Lower leg skin (tissue), 4 donors: ENCODE results near the gene ZDHHC14. TPM values are rescaled to one million over a fixed set of nuclear protein-coding genes. Genes with fewer than 3 reads are reported as not detected.

Experiments used
- DNase-seq, 2 donors: peaks; one replicate each; pipeline ENCODE4 v3.0.0-alpha.2; 2019; ENCODE audit warnings: low spot score in 2 of 2
- H3K4me3 ChIP-seq: fragments of 200-600 bp; sonication (generic); 2 replicates; pipeline ENCODE4 v1.5.1; 2017; ENCODE audit warnings: mild to moderate bottlenecking, low read depth; ENCODE audit not compliant: poor library complexity, severe bottlenecking
- CTCF ChIP-seq, 3 donors: fragments of 450-650 bp; IDR thresholded peaks; one replicate each; pipeline ENCODE4 v1.5.1; 2016; ENCODE audit warnings: antibody characterized with exemption in 3 of 3, mild to moderate bottlenecking in 3 of 3, moderate library complexity in 2 of 3
- POLR2A ChIP-seq, 2 donors: fragments of 450-650 bp; IDR thresholded peaks; one replicate each; pipeline ENCODE4 v1.6.1; 2016 to 2017; ENCODE audit warnings: antibody characterized with exemption in 2 of 2, mild to moderate bottlenecking in 1 of 2, moderate library complexity in 1 of 2
- WGBS, 2 donors: methylation state at CpG; one replicate each; pipeline ENCODE4 v1.1.5; 2018; 5-methylcytosine and 5-hydroxymethylcytosine counted together
- intact Hi-C: fragments of 100-400 bp; cut with DNase I; formaldehyde crosslinking; loops from one replicate; pipeline ENCODE4 v1.15.0; 2023; ENCODE audit warnings: low total_unique reads
- total RNA-seq, 4 donors: library from RNA; depleted of rRNA; stranded (reverse); fragments of >200 nt; gene quantifications; one replicate each; pipeline ENCODE4 v1.1.0, GENCODE V29; 2016

ZDHHC14 gene
- total RNA-seq, 4 donors from 2014 or later, result 4.5 to 8.3 (median 6.1) TPM

GRCh38 chr6:157592541-157592940 lies 211.6 kb downstream of the ZDHHC14 start:
- WGBS, 2 donors, result 86 to 90% methylated on average over 16 of the region's 16 CpGs
- intact Hi-C loops, result no loop called here
- no peak for DNase-seq
- no peak overlapping the region for H3K4me3 ChIP-seq
- no peak for TF ChIP-seq CTCF (IDR thresholded peaks at IDR 0.05)
- TF ChIP-seq POLR2A (IDR thresholded peaks at IDR 0.05), result no peak

- WGBS, 2 donors, result 86 to 97% methylated on average over 21 of the region's 21 CpGs
- H3K4me3 ChIP-seq, result no peak overlapping the region
- no peak for DNase-seq
- TF ChIP-seq CTCF (IDR thresholded peaks at IDR 0.05) (no peak), POLR2A (IDR thresholded peaks at IDR 0.05) (no peak)
- intact Hi-C loops, result no loop called here
These were observed 212.0 kb downstream of the ZDHHC14 start for GRCh38 chr6:157592980-157593379.

DNA sequence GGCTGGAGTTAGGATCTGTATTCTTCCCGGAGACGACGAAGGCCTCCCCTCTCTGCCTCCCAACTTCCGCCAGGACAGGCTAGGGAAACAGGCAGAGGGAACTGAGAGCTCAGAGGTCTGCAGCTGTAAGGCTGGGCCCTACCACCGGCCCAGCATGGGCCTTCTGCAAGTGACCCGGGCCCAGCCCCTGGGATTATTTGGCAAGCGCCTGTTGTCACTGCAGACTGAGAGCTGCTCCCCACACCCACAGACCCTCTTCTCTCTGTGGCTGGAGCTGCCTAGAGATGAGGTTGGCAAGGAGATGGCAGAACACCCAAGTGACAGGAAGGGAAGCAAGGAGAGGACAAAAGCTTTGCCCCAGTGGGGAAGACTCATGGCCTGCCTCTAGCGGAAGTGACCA lies 212.6 kb downstream of the ZDHHC14 start:
- no peak for DNase-seq
- no peak overlapping the region for H3K4me3 ChIP-seq
- 84 to 88% methylated on average over 8 of the region's 8 CpGs for WGBS, 2 donors
- intact Hi-C loops, result no loop called here
- no peak for TF ChIP-seq CTCF (IDR thresholded peaks at IDR 0.05)
- TF ChIP-seq POLR2A (IDR thresholded peaks at IDR 0.05), result no peak

- H3K4me3 ChIP-seq, result no peak overlapping the region
- WGBS, 2 donors, result 94 to 97% methylated on average over 7 of the region's 7 CpGs
- no peak for DNase-seq
- no peak for TF ChIP-seq POLR2A (IDR thresholded peaks at IDR 0.05)
- TF ChIP-seq CTCF (IDR thresholded peaks at IDR 0.05), result no peak
- intact Hi-C loops, result no loop called here
These were observed 213.3 kb downstream of the ZDHHC14 start for GRCh38 chr6:157594292-157594691.

- no peak for TF ChIP-seq POLR2A (IDR thresholded peaks at IDR 0.05)
- TF ChIP-seq CTCF (IDR thresholded peaks at IDR 0.05), result no peak
- no peak for DNase-seq
- intact Hi-C loops, result no loop called here
- 92 to 97% methylated on average over 8 of the region's 8 CpGs for WGBS, 2 donors
- no peak overlapping the region for H3K4me3 ChIP-seq
These were observed 214.8 kb downstream of the ZDHHC14 start for GRCh38 chr6:157595768-157596167.

DNA sequence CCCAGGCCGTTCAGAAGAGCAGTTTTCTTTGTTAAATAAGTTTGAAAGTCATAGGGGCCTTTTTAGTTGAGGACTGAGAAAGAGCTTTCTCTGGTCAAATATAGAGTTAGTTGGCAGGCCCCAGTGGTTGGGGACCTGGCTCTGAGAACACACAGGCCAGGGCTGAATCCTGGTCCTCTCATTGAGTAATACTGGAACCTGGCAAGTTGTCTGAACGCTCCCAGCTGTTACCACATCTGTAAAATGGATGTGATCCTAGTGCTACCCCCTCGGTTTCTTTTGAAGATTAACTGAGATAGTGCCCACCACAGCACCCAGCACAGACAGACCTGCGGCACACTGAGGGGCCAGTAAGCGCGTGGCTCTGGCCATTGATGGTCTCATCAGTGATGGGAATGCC lies 215.5 kb downstream of the ZDHHC14 start:
- WGBS, 2 donors, result 87 to 88% methylated on average over 6 of the region's 6 CpGs
- DNase-seq, result peak in 1 of 2 donors; percentile 49
- intact Hi-C loops, result no loop called here
- H3K4me3 ChIP-seq, result no peak overlapping the region
- no peak for TF ChIP-seq CTCF (IDR thresholded peaks at IDR 0.05)
- TF ChIP-seq POLR2A (IDR thresholded peaks at IDR 0.05), result no peak
